Suprapubic skin (tissue), 4 donors: ENCODE measurements around the gene SCFD2.

Experiments used
- CTCF ChIP-seq, 2 donors: fragments of 200-600 bp in 1 of 2; fragments of 450-650 bp in 1 of 2; sonication (generic) in 1 of 2; IDR thresholded peaks; one replicate each; pipeline ENCODE4 v1.5.1; 2016 to 2019; ENCODE audit warnings: antibody characterized with exemption in 2 of 2, mild to moderate bottlenecking in 1 of 2, moderate library complexity in 1 of 2
- POLR2A ChIP-seq, 2 donors: fragments of 450-650 bp; IDR thresholded peaks; one replicate each; pipeline ENCODE4 v1.6.1; 2017; ENCODE audit warnings: antibody characterized with exemption in 2 of 2, mild to moderate bottlenecking in 2 of 2, moderate library complexity in 2 of 2
- POLR2AphosphoS5 ChIP-seq, 3 donors: sonication (generic); formaldehyde crosslinking; IDR thresholded peaks; one replicate each; pipeline ENCODE4 v1.6.1; 2017; ENCODE audit warnings: antibody characterized with exemption in 3 of 3

GRCh38 chr4:53354012-53354722, 11.7 kb downstream of the SCFD2 start:
- no peak for TF ChIP-seq POLR2AphosphoS5 (IDR thresholded peaks at IDR 0.05)
- no peak for TF ChIP-seq CTCF (IDR thresholded peaks at IDR 0.05)
- no peak for TF ChIP-seq POLR2A (IDR thresholded peaks at IDR 0.05)
